Stimulated activated CD4-positive, alpha-beta T cell treated with anti-CD3 and anti-CD28 coated beads, Interleukin-15, amount 100 ng/mL, for 24 hours (primary cell): ENCODE results near the gene UBA3.

Experiments
- DNase-seq: peaks from one replicate; pipeline ENCODE4 v3.0.0-alpha.2; 2020

UBA3 gene

GRCh38 chr3:69080233-69080920, at the start of gene UBA3:
Gene UBA3, minus strand, starts transcription at chr3:69080365. Its CDS starts 12 bp downstream, at chr3:69080353.
- DNase-seq = peak; percentile 95

DNA sequence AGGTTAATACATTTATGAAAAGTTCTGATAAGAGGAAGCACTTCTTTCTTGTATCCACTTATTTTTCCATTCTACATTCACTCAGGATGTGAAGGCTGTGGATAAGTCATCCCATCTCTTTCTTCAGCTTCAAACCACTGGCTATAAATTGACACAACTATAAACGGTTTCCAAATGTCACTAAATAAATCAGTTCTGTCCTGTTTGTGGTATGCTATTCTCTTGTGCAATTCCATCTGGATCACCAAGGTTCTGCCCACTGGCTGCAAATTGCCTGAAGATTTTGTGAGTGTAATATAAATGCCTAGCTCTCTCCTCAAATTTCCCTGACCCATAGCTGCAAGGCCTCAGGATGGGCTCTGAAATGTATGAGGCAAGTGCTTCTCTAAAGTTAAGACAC, 49.4 kb upstream of the UBA3 start:
- no peak for DNase-seq

DNA sequence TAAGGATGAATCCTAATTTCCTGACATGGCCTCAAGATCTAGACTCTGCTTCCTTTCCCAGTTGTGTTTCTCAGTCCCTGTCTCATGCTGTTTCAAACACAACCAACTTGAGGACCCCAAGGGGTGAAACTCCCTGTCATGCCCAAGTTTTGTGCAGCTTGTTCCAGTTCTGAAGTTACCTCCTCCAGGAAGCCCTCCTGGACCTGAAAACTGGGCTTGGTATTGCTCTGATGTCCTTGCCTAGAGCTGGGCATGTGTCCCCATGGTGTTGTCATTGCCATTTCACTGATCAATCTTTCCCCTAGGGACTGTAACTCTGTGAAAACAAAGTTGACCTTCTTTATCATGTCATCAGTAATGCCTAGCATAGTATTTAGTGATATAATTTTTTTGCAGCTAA, 48.3 kb upstream of the UBA3 start:
- no peak for DNase-seq

GRCh38 chr3:69126999-69127398, 46.8 kb upstream of the UBA3 start:
- no peak for DNase-seq

DNA sequence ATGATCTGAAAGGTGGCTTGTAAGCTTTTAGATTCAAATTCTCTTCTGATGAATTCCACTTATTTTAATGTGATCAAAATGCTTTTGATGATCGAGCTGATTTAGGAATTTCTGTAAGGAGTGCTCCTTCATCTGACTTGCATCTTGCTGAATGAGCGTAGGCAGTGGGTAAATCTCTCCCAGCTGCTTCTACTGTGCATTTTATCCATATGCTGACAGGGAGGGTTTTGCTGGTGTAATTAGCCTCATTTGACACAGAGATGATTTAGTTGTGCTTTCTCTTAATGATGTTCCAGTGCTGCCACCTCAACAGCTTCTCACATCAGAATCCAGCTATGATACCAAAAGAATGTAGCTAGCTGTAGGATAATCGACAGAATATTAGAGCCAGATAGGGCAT, 46.1 kb upstream of the UBA3 start:
- DNase-seq = no peak

GRCh38 chr3:69122403-69122802, 42.2 kb upstream of the UBA3 start, which contains the start of gene LMOD3:
Gene LMOD3, minus strand, starts transcription at chr3:69122595. Its CDS starts 209 bp downstream, at chr3:69122386.
- DNase-seq = no peak

GRCh38 chr3:69121950-69122349, 41.8 kb upstream of the UBA3 start:
- DNase-seq = no peak

DNA sequence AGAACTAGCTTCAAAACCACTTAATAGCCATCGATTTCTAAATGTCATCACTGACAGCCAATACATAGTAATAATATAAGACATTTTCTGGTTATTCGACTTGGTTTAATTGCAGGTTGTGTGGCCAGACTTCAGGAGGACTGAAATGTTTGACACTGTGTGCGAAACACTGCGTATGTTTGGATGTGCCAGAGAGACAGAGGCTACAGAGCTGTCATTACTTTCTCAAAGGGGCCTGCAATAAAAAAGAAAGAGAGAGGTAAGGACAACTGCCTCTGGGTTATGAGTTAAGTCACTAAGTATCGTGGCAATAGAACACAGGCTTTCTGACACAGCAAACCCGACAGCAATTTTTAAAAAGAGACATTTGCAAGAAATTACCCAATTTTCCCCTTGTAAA, 41.3 kb upstream of the UBA3 start:
- DNase-seq = no peak

- DNase-seq = peak; percentile 87
These were observed 40.8 kb upstream of the UBA3 start for GRCh38 chr3:69120879-69121464.

DNA sequence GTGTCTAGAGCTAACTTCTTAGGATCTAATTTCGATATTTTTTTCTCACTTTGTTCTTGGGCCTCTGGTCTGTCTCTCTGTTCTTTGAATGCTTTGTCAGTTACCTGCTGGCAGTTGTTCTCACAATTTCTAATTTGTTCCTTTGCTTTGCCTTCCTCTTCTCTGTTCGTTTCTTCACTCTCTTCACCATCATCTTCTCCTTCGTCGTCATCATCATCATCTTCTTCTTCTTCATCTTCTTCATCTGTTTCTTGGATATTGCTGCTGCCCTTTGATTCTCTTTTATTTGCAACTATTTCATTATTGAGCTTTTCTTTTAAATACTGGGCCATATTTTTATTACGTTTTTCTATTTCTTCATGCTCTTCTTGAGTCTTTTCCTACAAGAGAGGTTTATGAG, 39.5 kb upstream of the UBA3 start:
- no peak for DNase-seq

GRCh38 chr3:69119138-69119537, 39.0 kb upstream of the UBA3 start:
- DNase-seq = no peak

- DNase-seq = no peak
These were observed 38.4 kb upstream of the UBA3 start for GRCh38 chr3:69118555-69118954.

DNA sequence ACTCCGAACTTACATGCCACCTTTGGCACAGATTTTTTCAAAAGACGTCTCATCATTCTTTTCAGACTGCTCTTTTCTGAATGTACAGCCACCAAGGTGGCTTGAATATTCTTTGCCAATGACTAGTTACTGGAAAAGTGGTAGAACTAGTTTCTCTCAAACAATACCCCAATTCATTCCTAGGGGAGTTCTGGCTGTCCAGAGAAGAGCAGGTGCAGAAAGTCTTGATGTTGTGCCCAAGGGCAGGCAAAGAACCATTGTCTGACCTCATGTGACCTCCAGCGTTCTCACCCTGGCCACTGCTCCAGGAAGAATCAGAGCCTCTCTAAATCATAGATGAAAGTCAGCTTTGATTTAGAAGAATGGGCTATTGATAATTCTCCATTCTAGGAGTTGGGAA, 36.7 kb upstream of the UBA3 start:
- no peak for DNase-seq

- DNase-seq = no peak
These were observed 36.0 kb upstream of the UBA3 start for GRCh38 chr3:69116162-69116561.

DNA sequence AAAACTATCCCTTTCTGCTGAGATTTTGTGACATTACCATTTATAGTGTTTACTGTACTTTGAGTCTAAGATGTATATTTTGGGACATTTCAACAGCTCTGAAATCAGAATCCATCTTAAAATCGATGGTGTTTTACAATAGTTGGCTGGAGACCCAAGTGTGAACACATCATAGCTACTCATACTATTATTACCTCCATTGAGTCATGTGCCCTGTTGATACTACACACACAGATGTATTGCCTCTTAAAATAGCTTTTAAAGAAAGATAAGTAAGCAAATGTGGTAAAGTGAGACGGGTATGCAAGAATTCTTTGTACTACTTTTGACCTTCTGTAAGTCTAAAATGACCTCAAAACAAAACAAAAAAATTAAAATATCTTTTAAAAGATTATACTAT, 35.6 kb upstream of the UBA3 start:
- no peak for DNase-seq

DNA sequence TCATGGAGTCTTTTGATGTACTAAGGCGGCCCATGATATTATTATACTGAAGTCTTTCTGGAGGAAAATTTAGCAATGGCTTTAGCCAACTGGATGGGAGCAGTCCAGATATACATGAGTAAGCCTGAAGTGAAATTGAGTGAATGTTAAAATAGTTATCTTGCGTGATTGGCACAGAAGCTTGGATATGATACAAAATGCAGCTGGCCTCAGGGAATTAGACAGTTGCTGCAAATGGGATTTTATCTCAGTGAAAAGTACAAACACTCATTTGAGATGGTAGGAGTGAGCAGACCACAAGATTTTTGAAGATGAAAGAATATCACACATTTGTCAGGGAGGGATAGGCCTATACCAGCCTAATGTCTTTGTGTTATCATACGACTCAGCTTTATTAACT, 33.4 kb upstream of the UBA3 start:
- DNase-seq = no peak

DNA sequence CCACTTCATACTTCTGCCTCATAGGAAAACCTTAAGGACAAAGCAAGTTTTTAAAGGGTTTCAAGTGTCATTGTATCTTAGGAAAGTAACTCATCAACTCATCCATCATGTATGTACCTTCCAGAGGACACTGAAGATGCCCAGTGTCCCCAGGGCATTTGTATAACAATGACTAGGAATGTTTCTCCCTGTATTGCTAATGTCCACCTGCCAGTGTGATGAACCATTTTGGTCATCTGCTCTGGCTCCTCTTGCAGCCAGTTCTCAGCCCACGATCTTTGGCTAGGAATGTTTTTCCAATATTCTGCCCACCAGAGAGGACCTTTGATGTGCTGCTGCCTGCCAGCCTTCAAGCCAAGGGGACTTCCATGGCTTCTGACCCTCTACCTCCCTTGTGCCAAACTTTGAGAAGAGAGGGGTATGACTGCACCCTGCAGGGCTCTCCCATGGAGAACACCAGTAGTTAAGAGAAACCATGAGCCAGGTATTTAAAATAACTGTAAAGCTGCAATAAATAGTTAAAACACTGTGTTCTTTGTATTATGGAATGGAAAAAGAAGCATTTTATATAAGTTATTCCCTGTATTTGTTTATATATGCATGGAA, 30.9 kb upstream of the UBA3 start:
- DNase-seq = no peak

DNA sequence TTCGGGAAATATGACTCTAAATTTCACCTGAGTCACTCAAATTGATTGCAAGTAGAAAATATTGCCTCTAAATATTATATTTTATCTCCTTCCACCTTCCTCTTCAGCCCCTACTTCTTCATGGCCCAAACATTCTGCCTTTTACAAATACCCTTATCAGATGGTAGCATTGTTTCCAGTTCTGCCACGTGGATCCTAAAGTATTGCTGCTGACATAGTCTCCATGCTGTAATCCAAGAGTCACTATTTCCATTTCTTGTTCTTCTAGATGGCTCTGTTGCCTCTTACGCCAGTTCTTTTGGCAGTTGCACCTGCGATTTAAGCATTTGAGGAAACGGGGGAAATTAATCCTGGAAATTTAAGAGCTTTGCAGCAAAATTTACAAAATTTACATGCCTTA, 28.6 kb upstream of the UBA3 start:
- DNase-seq = no peak

DNA sequence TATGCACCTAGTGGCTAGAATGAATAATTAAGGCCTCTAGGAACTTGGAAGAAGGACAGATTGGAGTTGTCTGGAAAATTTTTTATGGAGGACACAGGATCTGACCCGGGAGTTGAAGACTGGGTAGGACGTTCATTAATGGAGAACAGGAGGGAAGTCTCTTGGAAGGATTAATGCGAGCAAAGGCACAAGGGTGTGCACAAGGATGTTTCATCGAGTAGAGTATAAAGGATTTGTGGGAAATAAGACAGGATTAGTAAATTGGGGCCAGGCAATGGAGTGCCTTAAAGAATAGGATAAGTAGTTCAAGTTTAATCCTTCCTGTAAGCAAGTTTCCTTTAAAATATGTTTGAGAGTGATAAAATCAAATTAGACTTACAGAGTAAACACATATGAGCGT, 27.7 kb upstream of the UBA3 start:
- DNase-seq = no peak

DNA sequence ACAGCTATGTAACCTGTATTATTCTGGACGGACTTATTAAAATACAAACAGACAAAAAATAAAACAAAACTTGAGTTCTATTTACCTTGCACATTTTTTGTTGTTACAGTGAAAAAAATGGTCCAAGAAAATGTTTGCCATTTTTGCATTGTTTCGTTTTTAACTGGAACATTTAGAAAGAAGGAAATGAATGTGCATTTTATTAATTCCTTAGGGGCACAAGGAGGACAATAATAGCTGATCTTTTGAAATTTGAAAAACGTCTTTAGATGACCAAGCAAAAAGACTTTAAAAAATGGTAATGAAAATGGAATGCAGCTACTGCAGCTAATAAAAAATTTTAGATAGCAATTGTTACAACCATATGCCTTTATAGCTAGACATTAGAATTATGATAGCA, 25.2 kb upstream of the UBA3 start:
- no peak for DNase-seq

DNA sequence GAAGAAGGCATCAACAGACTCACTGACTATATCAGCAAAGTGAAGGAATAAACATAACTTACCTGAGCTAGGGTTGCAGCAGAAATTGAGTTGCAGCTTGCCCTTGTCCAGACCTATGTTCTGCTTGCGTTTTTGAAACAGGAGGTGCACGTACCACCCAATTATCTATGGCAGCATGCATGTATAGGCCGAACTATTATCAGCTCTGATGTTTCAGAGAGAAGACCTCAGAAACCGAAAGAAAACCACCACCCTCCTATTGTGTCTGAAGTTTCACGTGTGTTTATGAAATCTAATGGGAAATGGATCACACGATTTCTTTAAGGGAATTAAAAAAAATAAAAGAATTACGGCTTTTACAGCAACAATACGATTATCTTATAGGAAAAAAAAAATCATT, 24.4 kb upstream of the UBA3 start:
- no peak for DNase-seq

GRCh38 chr3:69103123-69103522, 23.0 kb upstream of the UBA3 start:
- DNase-seq = no peak

DNA sequence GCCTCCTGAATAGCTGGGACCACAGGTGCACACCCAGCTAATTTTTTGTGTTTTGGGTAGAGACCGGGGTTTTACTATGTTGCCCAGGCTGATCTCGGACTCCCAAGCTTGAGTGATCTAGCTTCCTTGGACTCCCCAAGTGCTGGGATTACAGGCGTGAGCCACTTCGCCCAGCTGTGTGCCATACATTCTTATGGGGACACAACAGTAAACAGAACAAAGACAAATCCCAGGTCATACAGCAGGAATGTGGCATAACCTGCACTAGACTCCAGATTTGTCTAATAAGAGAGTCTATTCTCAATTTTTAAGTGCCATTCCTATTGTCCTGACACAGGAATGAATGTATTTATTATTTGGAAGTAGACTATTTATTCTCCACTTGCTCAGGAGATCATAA, 22.2 kb upstream of the UBA3 start:
- no peak for DNase-seq

DNA sequence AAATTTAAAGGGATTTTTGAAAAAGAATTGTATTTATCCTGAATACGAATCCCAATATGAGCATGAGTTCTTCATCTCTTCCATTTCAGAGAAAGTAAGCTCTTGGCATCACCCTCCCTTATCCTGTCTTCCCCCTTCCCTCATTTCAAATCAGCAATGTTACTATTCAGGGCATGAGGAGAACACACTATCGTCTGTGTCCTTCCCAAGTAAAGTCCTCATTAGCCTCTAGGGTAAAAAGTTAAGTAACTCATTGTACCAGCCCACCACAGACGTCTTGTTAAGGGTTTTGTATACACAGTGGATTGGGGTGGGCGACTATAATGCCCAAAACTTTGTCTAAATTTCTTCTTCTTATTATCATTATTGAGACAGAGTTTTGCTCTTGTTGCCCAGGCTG, 19.4 kb upstream of the UBA3 start:
- no peak for DNase-seq
